HepG2 (cell line): ENCODE results near the gene AGXT. TPM values are rescaled to one million over a fixed set of nuclear protein-coding genes. Genes with fewer than 3 reads are reported as not detected.

ENCODE experiments used
- ATAC-seq: fragments of 200-7000 bp; cut with Tn5 transposase; 3 replicates; pipeline ENCODE4 v1.9.1; 2020; ENCODE audit warnings: mild to moderate bottlenecking, moderate library complexity
- BruUV-seq: library from RNA; stranded (reverse); fragments of 400-500 nt; replicated peaks from 2 replicates; lab custom pipeline; 2021; lab: Mats Ljungman, UMichigan
- CTCF ChIA-PET: fragments of 300-600 bp; formaldehyde crosslinking; extraction: SDS; loops from one replicate; lab custom pipeline; 2021; ENCODE audit warnings: low total read pairs, inconsistent platforms, low intra/inter-chr PET ratio; lab: Yijun Ruan, JAX
- POLR2A ChIA-PET: fragments of 350-600 bp; sonication (Branson Sonifier 250); formaldehyde crosslinking; loops from one replicate; lab custom pipeline; 2020; ENCODE audit warnings: antibody characterized with exemption, inconsistent platforms; lab: Yijun Ruan, JAX
- DNase-seq: peaks from one replicate; pipeline ENCODE4 v3.0.0-alpha.2; 2015; ENCODE audit warnings: low spot score
- FAIRE-seq: peaks from 3 replicates; lab custom pipeline; 2011; peaks lifted over from hg19 to GRCh38; lab: Jason Lieb, UNC
- H2AFZ ChIP-seq: one replicate; pipeline ENCODE4 v1.6.1; 2011; ENCODE audit warnings: low read length, inconsistent platforms
- H3K27ac ChIP-seq: fragments of 300-600 bp; 3 replicates; pipeline ENCODE4 v1.8.0; 2011; ENCODE audit warnings: mixed run types, mild to moderate bottlenecking, mixed read lengths, low read length, inconsistent platforms; ENCODE audit not compliant: insufficient read depth; ENCODE audit errors: extremely low read length
- H3K27me3 ChIP-seq, 2 experiments: fragments of 200-600 bp in 1 of 2; 2 replicates in 1 of 2; 3 replicates in 1 of 2; pipeline versions ENCODE4 v1.6.0 to v1.8.0; 2011; ENCODE audit warnings: low read length in 2 of 2, mild to moderate bottlenecking in 2 of 2, moderate library complexity in 2 of 2, inconsistent platforms in 1 of 2; ENCODE audit not compliant: insufficient read depth in 2 of 2, control insufficient read depth in 1 of 2
- H3K36me3 ChIP-seq, 2 experiments: fragments of 200-600 bp in 1 of 2; replicated peaks in 1 of 2; 2 replicates in 1 of 2; 3 replicates in 1 of 2; pipeline versions ENCODE4 v1.5.1 to v1.8.0; 2011; ENCODE audit warnings: low read length in 2 of 2, inconsistent platforms in 1 of 2; ENCODE audit not compliant: insufficient read depth in 2 of 2, control insufficient read depth in 1 of 2
- H3K4me1 ChIP-seq: 2 replicates; pipeline ENCODE4 v1.5.1; 2012; ENCODE audit warnings: low read length, inconsistent platforms; ENCODE audit not compliant: insufficient read depth
- H3K4me2 ChIP-seq: 2 replicates; pipeline ENCODE4 v1.6.0; 2011; ENCODE audit warnings: low read depth, low read length, inconsistent platforms
- H3K4me3 ChIP-seq, 3 experiments: fragments of 200-600 bp in 1 of 3; sonication (generic), shearing (Covaris generic) in 1 of 3; replicated peaks in 1 of 3; 2 replicates each; pipeline ENCODE4 v1.5.1; 2011 to 2016; ENCODE audit warnings: low read length in 3 of 3, inconsistent platforms in 2 of 3, low read depth in 2 of 3, mild to moderate bottlenecking in 2 of 3, control low read depth in 1 of 3, mixed read lengths in 1 of 3; ENCODE audit not compliant: insufficient read depth in 1 of 3
- H3K79me2 ChIP-seq: one replicate; pipeline ENCODE4 v1.6.1; 2011; ENCODE audit warnings: low read length, inconsistent platforms; ENCODE audit not compliant: insufficient read depth
- H3K9ac ChIP-seq: 2 replicates; pipeline ENCODE4 v1.6.0; 2011; ENCODE audit warnings: mild to moderate bottlenecking, low read depth, low read length, inconsistent platforms; ENCODE audit not compliant: insufficient read depth
- H3K9me3 ChIP-seq: 2 replicates; pipeline ENCODE4 v1.5.1; 2012; ENCODE audit warnings: mild to moderate bottlenecking, low read length
- H4K20me1 ChIP-seq: 2 replicates; pipeline ENCODE4 v1.6.0; 2011; ENCODE audit warnings: inconsistent platforms, mild to moderate bottlenecking, low read length, moderate library complexity; ENCODE audit not compliant: insufficient read depth
- HDAC1 ChIP-seq: sonication (generic); formaldehyde crosslinking; IDR thresholded peaks from 2 replicates; pipeline ENCODE4 v1.5.1; 2020; ENCODE audit warnings: mild to moderate bottlenecking, missing genetic modification reagents
- JUNB ChIP-seq: sonication (generic); formaldehyde crosslinking; IDR thresholded peaks from 2 replicates; pipeline ENCODE4 v1.8.0; 2022; ENCODE audit warnings: missing genetic modification reagents, mild to moderate bottlenecking, borderline replicate concordance
- MTA1 ChIP-seq: sonication (generic); formaldehyde crosslinking; IDR thresholded peaks from 2 replicates; pipeline ENCODE4 v1.4.0; 2020; ENCODE audit warnings: missing genetic modification reagents, mild to moderate bottlenecking, borderline replicate concordance
- RCOR2 ChIP-seq: IDR thresholded peaks from 2 replicates; pipeline ENCODE4 v1.6.1; 2016; ENCODE audit warnings: missing biosample characterization, missing genetic modification reagents
- TOE1 ChIP-seq: sonication (generic); formaldehyde crosslinking; IDR thresholded peaks from 2 replicates; pipeline ENCODE4 v1.4.0; 2020; ENCODE audit warnings: mild to moderate bottlenecking, missing genetic modification reagents
- ZKSCAN5 ChIP-seq: sonication (generic); formaldehyde crosslinking; IDR thresholded peaks from 2 replicates; pipeline ENCODE4 v1.5.1; 2020; ENCODE audit warnings: mild to moderate bottlenecking, missing genetic modification reagents
- ZMAT3 ChIP-seq: sonication (generic); formaldehyde crosslinking; conservative IDR thresholded peaks from 2 replicates; pipeline ENCODE4 v1.7.0; 2021; ENCODE audit warnings: missing genetic modification reagents
- ZNF557 ChIP-seq: sonication (generic); formaldehyde crosslinking; IDR thresholded peaks from 2 replicates; pipeline ENCODE4 v1.4.0; 2020; ENCODE audit warnings: missing genetic modification reagents
- ZNF670 ChIP-seq: sonication (generic); formaldehyde crosslinking; IDR thresholded peaks from 2 replicates; pipeline ENCODE4 v1.8.0; 2022; ENCODE audit warnings: mild to moderate bottlenecking, missing genetic modification reagents, borderline replicate concordance
- ZZZ3 ChIP-seq: sonication (generic); formaldehyde crosslinking; IDR thresholded peaks from 2 replicates; pipeline ENCODE4 v1.4.0; 2020; ENCODE audit warnings: missing genetic modification reagents, mild to moderate bottlenecking, borderline replicate concordance
- WGBS: methylation state at CpG from one replicate; pipeline ENCODE4 v1.1.6; 2017; ENCODE audit warnings: low lambda C conversion rate; 5-methylcytosine and 5-hydroxymethylcytosine counted together
- in situ Hi-C: cut with HindIII; loops from 2 replicates; pipeline ENCODE4 v1.10.0; 2017; ENCODE audit warnings: low pct_unique_long_range_greater_than_20kb; ENCODE audit not compliant: extremely low pct_ligation_motif_present
- intact Hi-C: fragments of 100-400 bp; cut with micrococcal nuclease; formaldehyde crosslinking; loops from one replicate; pipeline ENCODE4 v1.10.0; 2022; ENCODE audit not compliant: unreplicated experiment
- polyA plus RNA-seq, 8 experiments: library from polyadenylated mRNA; depleted of rRNA in 3 of 8; stranded (reverse) in 7 of 8; unstranded in 1 of 8; fragments of >200 nt; fragmentation: Illumina TruSeq in 4 of 8; extraction: Trizol in 4 of 8; gene quantifications; 2 replicates each; pipeline versions ENCODE4 v1.2.1 to v1.2.3, GENCODE V29; 2011 to 2016; ENCODE audit warnings: low read depth in 4 of 8, missing spikeins in 1 of 8, mixed read lengths in 1 of 8; ENCODE audit not compliant: insufficient read depth in 1 of 8
- total RNA-seq, 5 experiments: library from RNA; depleted of rRNA; stranded (reverse); fragments of >200 nt; fragmentation: Illumina TruSeq; extraction: Trizol; gene quantifications; 2 replicates each; pipeline ENCODE4 v1.2.3, GENCODE V29; 2016; ENCODE audit warnings: low read depth in 1 of 5
- TF ChIP-seq, protein P1 (sequence below): sonication (generic); formaldehyde crosslinking; IDR thresholded peaks from 2 replicates; pipeline ENCODE4 v1.5.0; 2020; ENCODE audit warnings: missing genetic modification reagents
- TF ChIP-seq, protein P2 (sequence below): sonication (generic); formaldehyde crosslinking; IDR thresholded peaks from 2 replicates; pipeline ENCODE4 v1.4.0; 2020; ENCODE audit warnings: missing genetic modification reagents
- TF ChIP-seq, protein P3 (sequence below): sonication (generic); formaldehyde crosslinking; IDR thresholded peaks from 2 replicates; pipeline ENCODE4 v1.8.0; 2022; ENCODE audit warnings: missing genetic modification reagents, mild to moderate bottlenecking, inconsistent platforms, borderline replicate concordance
- TF ChIP-seq, protein P4 (sequence below): sonication (generic); formaldehyde crosslinking; IDR thresholded peaks from 2 replicates; pipeline ENCODE4 v1.4.0; 2020; ENCODE audit warnings: mild to moderate bottlenecking, low read depth, missing genetic modification reagents

The AGXT gene
- total and polyA plus RNA-seq, 2 of the 13 experiments (the other 11 are each of a cell fraction or from before 2014, with no cell fraction given), result 41.9 to 96.1 TPM

DNA sequence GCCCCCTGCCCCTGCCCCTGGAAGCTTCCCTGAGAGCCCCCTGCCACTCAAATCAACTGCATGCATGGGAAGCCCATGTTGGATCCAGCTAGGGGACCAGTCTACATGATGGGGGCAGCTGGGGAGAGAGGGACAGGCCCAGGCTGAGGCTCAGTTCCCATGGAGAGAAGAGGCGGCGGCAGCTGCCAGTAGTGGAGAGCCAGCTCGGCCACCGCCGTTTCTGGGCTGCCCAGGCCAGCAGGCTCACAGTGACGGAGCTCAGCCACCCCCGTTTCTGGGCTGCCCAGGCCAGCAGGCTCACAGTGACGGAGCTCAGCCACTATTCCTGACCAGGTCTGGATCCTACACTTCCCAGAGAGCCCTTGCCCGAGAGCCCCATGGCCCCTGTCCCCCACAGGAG lies 23.7 kb downstream of the AGXT start:
- ChIA-PET POLR2A (interaction anchor here (1.0 to 9.3 kb wide), 2 partner anchors 18 to 35 kb away, joined by 4 to 63 read pairs; no protein-coding TSS in a partner anchor), CTCF (no interaction called here)
- 77% methylated on average over 8 of the region's 9 CpGs for WGBS
- H2AFZ ChIP-seq, result no peak overlapping the region
- H3K27ac ChIP-seq, result no peak overlapping the region
- no peak for DNase-seq
- no peaks in the 10 kb centered on the region for H3K79me2 ChIP-seq
- TF ChIP-seq ZMAT3 (CRISPR knock-in tag) (no peak), HDAC1 (CRISPR knock-in tag) (no peak), ZZZ3 (CRISPR knock-in tag) (no peak), ZKSCAN5 (CRISPR knock-in tag) (no peak), JUNB (no peak), ZNF670 (CRISPR knock-in tag) (no peak), TOE1 (CRISPR knock-in tag) (no peak), MTA1 (CRISPR knock-in tag) (no peak), ZNF557 (no peak), RCOR2 (CRISPR knock-in tag) (no peak)
- TF ChIP-seq, protein P1, sequence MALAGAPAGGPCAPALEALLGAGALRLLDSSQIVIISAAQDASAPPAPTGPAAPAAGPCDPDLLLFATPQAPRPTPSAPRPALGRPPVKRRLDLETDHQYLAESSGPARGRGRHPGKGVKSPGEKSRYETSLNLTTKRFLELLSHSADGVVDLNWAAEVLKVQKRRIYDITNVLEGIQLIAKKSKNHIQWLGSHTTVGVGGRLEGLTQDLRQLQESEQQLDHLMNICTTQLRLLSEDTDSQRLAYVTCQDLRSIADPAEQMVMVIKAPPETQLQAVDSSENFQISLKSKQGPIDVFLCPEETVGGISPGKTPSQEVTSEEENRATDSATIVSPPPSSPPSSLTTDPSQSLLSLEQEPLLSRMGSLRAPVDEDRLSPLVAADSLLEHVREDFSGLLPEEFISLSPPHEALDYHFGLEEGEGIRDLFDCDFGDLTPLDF, result no peak
- TF ChIP-seq, protein P2, sequence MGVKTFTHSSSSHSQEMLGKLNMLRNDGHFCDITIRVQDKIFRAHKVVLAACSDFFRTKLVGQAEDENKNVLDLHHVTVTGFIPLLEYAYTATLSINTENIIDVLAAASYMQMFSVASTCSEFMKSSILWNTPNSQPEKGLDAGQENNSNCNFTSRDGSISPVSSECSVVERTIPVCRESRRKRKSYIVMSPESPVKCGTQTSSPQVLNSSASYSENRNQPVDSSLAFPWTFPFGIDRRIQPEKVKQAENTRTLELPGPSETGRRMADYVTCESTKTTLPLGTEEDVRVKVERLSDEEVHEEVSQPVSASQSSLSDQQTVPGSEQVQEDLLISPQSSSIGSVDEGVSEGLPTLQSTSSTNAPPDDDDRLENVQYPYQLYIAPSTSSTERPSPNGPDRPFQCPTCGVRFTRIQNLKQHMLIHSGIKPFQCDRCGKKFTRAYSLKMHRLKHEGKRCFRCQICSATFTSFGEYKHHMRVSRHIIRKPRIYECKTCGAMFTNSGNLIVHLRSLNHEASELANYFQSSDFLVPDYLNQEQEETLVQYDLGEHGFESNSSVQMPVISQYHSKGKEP (CRISPR knock-in tag), result no peak
- TF ChIP-seq, protein P3, sequence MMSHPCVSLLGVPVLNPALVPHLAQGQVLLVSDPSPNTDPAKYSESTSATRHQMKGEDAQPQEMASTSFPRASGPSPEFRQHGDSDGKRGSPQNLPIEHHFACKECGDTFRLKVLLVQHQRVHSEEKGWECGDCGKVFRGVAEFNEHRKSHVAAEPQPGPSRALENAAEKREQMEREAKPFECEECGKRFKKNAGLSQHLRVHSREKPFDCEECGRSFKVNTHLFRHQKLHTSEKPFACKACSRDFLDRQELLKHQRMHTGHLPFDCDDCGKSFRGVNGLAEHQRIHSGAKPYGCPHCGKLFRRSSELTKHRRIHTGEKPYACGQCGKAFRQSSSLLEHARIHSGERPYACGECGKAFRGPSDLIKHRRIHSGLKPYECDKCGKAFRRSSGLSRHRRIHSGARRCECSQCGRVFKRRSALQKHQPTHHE, result no peak
- TF ChIP-seq, protein P4, sequence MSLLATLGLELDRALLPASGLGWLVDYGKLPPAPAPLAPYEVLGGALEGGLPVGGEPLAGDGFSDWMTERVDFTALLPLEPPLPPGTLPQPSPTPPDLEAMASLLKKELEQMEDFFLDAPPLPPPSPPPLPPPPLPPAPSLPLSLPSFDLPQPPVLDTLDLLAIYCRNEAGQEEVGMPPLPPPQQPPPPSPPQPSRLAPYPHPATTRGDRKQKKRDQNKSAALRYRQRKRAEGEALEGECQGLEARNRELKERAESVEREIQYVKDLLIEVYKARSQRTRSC (CRISPR knock-in tag), result no peak
- in situ Hi-C loops (no loop called here), intact Hi-C loops (no loop called here)
- no peak overlapping the region for H3K9ac ChIP-seq
- ATAC-seq, result no peak
- no peaks in the 10 kb centered on the region for H3K36me3 ChIP-seq
- FAIRE-seq, result no peak
- BruUV-seq, result no TSS peak
- no peaks in the 10 kb centered on the region for H4K20me1 ChIP-seq
- no peaks in the 10 kb centered on the region for H3K9me3 ChIP-seq
- no peak overlapping the region for H3K4me3 ChIP-seq
- H3K4me2 ChIP-seq, result no peak overlapping the region
- H3K27me3 ChIP-seq, result no peaks in the 10 kb centered on the region; a peak in 1 of 5 replicates
- peaks cover 88% of the 10 kb centered on the region for H3K4me1 ChIP-seq
